ENCODE measurements around the gene LIG1.

DNA sequence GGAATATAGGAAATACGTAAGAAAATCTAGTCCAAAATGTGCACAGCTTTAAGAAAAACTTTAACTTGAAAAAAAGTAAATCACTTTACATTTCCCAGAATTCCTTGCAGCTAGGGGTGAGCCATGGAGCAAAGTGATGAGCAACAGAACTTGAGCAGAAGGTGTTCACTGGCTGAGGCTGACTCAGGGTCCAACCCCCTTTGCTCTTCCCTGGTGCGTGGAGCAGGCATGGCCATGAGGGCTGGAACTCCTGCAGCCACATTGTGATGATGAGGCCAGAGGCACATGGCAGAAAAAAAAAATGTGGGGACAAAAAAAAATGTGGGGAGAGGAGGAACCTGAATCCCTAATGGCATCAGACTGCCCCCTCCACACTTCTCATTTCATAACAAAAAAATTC is 49.6 kb downstream of the LIG1 start:
- TF ChIP-seq, protein P1, sequence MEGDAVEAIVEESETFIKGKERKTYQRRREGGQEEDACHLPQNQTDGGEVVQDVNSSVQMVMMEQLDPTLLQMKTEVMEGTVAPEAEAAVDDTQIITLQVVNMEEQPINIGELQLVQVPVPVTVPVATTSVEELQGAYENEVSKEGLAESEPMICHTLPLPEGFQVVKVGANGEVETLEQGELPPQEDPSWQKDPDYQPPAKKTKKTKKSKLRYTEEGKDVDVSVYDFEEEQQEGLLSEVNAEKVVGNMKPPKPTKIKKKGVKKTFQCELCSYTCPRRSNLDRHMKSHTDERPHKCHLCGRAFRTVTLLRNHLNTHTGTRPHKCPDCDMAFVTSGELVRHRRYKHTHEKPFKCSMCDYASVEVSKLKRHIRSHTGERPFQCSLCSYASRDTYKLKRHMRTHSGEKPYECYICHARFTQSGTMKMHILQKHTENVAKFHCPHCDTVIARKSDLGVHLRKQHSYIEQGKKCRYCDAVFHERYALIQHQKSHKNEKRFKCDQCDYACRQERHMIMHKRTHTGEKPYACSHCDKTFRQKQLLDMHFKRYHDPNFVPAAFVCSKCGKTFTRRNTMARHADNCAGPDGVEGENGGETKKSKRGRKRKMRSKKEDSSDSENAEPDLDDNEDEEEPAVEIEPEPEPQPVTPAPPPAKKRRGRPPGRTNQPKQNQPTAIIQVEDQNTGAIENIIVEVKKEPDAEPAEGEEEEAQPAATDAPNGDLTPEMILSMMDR (IDR thresholded peaks at IDR 0.05; ENCODE audit: poor library complexity) = no peak
- TF ChIP-seq EZH2 (IDR thresholded peaks at IDR 0.05; ENCODE audit: borderline replicate concordance) = no peak
- no peak for TF ChIP-seq EZH2phosphoT487 (IDR thresholded peaks at IDR 0.05; ENCODE audit: low read depth, severe bottlenecking, unreplicated experiment)

Measured in hepatocyte (in vitro differentiated cells).